Peyer's patch (tissue), 4 donors: Measurements from ENCODE around the gene TMEM121. TPM values are rescaled to one million over a fixed set of nuclear protein-coding genes. Genes with fewer than 3 reads are reported as not detected.

Experiments used
- DNase-seq, 3 donors: peaks; one replicate each; pipeline ENCODE4 v3.0.0-alpha.2; 2017 to 2019
- H3K27ac ChIP-seq, 4 donors: fragments of 200-600 bp; sonication (generic); one replicate each; pipeline ENCODE4 v1.5.1; 2016 to 2019
- H3K27me3 ChIP-seq, 2 donors: fragments of 200-600 bp; sonication (generic); one replicate each; pipeline ENCODE4 v1.5.1; 2019
- H3K36me3 ChIP-seq, 3 donors: fragments of 200-600 bp; sonication (generic); one replicate each; pipeline ENCODE4 v1.5.1; 2016 to 2019
- H3K4me1 ChIP-seq, 4 donors: fragments of 200-600 bp; sonication (generic); one replicate each; pipeline ENCODE4 v1.5.1; 2016 to 2019
- H3K4me3 ChIP-seq, 4 donors: fragments of 200-600 bp; sonication (generic); 1 replicate in 3 of 4; 2 replicates in 1 of 4; pipeline ENCODE4 v1.5.1; 2016 to 2019; ENCODE audit warnings: mild to moderate bottlenecking in 1 of 4
- H3K9me3 ChIP-seq, 4 donors: fragments of 200-600 bp; sonication (generic); one replicate each; pipeline ENCODE4 v1.5.1; 2016 to 2019; ENCODE audit warnings: mild to moderate bottlenecking in 1 of 4
- POLR2A ChIP-seq, 2 donors: fragments of 450-650 bp; IDR thresholded peaks; one replicate each; pipeline ENCODE4 v1.5.1; 2017; ENCODE audit warnings: antibody characterized with exemption in 2 of 2, mild to moderate bottlenecking in 2 of 2, moderate library complexity in 2 of 2
- total RNA-seq, 4 donors: library from RNA; depleted of rRNA; stranded (reverse); fragments of >200 nt; gene quantifications; one replicate each; pipeline ENCODE4 v1.1.0, GENCODE V29; 2016
- TF ChIP-seq, protein P1 (sequence below), 6 experiments: fragments of 450-650 bp in 4 of 6; fragments of 200-600 bp in 2 of 6; sonication (generic) in 1 of 6; IDR thresholded peaks; one replicate each; pipeline ENCODE4 v1.5.1; 2017 to 2019; ENCODE audit warnings: antibody characterized with exemption in 6 of 6, mild to moderate bottlenecking in 3 of 6, moderate library complexity in 1 of 6

Gene TMEM121
- total RNA-seq, 4 donors from 2014 or later = 0.94 to 2.5 (median 1.1) TPM; not detected in 1

DNA sequence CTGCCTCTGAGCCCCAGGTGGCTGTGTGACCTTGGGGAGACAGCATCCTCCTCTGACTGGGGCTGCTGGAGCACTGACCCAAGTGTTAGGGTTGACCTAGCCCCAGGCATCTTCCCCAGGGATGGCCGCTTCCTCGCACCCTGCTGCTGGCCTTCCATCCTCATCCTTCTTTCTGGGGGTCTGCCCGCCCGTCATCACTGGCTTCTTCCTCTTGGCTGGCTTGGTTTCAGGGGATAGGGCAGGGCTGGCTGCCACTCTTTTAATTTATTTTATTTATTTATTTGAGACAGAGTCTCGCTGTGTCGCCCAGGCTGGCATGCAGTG is 31.8 kb upstream of the TMEM121 start:
- Histone ChIP-seq H3K27ac (no peak overlapping the region), H3K36me3 (peaks cover 0 to 17% (median 0%) of the 10 kb centered on the region in 3 donors), H3K9me3 (no peaks in the 10 kb centered on the region), H3K4me3 (no peak overlapping the region), H3K27me3 (no peaks in the 10 kb centered on the region), H3K4me1 (peaks cover 0 to 10% (median 4%) of the 10 kb centered on the region in 4 donors)
- no peak for DNase-seq
- no peak for TF ChIP-seq POLR2A (IDR thresholded peaks at IDR 0.05)
- TF ChIP-seq, protein P1, sequence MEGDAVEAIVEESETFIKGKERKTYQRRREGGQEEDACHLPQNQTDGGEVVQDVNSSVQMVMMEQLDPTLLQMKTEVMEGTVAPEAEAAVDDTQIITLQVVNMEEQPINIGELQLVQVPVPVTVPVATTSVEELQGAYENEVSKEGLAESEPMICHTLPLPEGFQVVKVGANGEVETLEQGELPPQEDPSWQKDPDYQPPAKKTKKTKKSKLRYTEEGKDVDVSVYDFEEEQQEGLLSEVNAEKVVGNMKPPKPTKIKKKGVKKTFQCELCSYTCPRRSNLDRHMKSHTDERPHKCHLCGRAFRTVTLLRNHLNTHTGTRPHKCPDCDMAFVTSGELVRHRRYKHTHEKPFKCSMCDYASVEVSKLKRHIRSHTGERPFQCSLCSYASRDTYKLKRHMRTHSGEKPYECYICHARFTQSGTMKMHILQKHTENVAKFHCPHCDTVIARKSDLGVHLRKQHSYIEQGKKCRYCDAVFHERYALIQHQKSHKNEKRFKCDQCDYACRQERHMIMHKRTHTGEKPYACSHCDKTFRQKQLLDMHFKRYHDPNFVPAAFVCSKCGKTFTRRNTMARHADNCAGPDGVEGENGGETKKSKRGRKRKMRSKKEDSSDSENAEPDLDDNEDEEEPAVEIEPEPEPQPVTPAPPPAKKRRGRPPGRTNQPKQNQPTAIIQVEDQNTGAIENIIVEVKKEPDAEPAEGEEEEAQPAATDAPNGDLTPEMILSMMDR (IDR thresholded peaks at IDR 0.05) = no peak

DNA sequence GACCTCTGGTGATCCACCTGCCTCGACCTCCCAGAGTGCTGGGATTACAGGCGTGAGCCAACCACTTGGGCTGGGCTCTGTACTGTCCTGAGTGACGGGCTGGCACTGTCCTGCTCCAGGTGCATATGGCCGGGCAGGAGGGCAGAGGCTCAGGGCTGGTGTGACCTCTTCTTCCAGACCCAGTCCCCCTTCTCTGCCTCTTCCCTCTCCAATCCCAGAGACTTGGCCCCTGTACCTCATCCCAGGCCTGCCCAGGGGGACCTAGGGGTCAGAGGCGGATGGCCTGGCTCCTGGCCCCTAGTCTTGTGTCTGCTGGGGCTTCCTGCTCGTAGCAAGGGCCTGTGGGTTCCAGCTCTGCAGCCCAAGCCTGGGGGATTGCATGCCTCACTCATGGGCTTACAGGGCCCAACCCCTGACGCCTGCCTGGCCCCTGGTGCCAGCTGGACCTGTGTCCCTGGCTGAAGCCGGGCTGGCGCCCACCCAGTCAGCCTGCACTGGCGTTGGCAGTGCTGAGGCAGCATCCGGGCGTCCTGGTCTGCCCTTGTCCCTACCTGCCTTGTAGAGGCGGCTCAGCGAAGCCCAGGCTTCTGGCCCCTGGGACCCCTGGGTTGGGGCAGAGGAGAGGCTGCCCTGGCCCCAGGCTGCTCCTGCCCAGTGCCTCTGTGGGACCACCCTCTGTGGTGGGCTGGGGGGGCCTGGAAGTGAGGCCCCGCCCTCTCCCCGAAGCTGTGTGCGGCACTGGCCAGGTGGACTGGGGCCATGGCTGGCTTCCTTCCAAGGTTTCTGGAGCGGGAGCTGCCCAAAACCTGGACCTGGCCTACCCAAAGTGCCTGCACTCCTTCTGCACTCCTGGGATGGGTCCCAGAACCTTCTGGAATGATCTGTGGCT is 31.0 kb upstream of the TMEM121 start:
- peaks cover 0 to 17% (median 0%) of the 10 kb centered on the region in 3 donors for H3K36me3 ChIP-seq
- peaks cover 0 to 9% (median 4%) of the 10 kb centered on the region in 4 donors for H3K4me1 ChIP-seq
- no peaks in the 10 kb centered on the region for H3K9me3 ChIP-seq
- peak in 1 of 3 donors; percentile 45 for DNase-seq
- H3K4me3 ChIP-seq = no peak overlapping the region
- H3K27ac ChIP-seq = no peak overlapping the region
- H3K27me3 ChIP-seq = no peaks in the 10 kb centered on the region
- TF ChIP-seq, protein P1 (IDR thresholded peaks at IDR 0.05) = no peak
- TF ChIP-seq POLR2A (IDR thresholded peaks at IDR 0.05) = no peak

DNA sequence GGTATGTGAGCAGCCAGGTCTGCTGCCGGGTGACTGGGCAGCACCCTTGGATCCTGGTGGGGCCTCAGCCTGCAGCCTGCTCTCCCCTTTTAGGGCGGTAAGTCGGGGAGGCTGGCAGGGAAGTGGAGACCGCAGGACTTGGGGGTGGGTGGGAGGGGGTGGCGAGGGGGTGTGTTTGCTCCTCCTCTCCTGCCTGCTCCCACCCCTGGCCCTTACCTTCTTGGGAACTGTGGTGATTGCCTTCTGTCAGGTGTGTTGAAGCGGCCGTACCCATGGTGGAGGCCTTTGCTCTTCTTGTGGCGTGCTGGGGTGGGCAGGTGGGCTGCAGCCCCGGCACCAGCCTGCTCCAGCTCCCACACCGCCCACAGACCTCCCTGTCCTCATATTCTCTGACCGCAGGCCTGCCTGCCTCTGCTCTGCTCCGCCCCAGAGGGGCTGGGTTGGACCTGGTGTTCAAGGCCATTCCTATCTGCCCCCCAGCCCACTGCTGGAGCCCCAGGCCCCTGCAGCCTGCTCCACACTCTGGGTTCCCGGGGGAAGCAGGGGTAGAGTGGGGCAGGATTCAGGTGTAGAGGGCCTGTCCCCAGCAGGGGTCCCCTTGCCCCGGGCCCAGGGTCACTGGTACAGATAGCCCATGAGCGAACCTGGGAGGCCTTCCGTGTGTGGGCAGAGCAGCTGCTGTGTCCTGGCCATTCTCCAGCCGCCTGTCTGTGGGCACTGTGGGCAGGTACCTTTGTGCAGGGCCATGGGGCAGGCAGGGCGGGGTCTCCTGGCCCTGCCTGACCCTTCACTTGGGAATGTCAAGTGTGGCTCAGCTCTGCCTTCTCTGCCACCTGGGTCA is 30.2 kb upstream of the TMEM121 start:
- TF ChIP-seq, protein P1 (IDR thresholded peaks at IDR 0.05) = no peak
- TF ChIP-seq POLR2A (IDR thresholded peaks at IDR 0.05) = no peak
- no peak overlapping the region for H3K4me3 ChIP-seq
- no peak for DNase-seq
- peaks cover 0 to 17% (median 0%) of the 10 kb centered on the region in 3 donors for H3K36me3 ChIP-seq
- H3K4me1 ChIP-seq = peaks cover 0 to 9% (median 4%) of the 10 kb centered on the region in 4 donors
- H3K9me3 ChIP-seq = no peaks in the 10 kb centered on the region
- H3K27ac ChIP-seq = no peak overlapping the region
- no peaks in the 10 kb centered on the region for H3K27me3 ChIP-seq

DNA sequence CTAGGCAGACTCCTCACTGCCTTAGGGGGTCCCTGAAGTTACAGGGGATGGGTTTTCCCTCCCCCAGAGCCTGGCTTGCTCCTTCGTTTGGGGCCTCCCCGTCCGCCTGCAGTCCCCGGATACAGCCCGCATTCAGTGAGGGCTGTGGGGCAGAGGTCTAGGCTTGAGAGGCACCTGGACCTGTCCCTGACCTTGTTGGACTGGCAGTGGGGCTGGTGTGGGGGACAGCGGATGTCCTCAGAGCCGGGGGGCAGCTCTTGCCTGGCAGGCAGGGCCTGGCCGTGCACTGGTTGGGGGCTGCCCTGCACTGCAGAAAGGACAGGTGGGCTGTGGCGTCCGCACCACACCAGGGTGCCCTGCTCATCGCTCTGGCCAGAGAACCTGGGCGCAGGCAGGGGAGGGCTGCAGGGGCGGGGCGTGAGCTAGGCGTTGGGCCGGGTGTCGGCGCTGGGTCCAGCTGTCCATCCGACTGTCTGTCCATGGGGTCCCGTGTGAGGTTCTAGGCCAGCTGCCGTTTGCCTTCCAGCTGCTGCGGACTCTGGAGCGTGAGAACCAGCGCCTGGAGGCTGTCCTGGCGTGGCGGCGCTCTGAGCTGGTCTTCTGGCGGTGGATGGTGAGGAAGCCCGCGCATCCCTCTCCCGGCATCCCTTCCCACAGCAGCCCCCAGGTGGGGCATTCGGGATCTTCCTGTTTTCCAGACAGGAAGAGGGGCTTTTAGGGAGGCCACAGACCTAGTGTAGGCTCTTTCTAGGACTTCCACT is 29.4 kb upstream of the TMEM121 start:
- peaks cover 0 to 3% (median under 1%) of the 10 kb centered on the region in 4 donors for H3K4me1 ChIP-seq
- peaks cover 0 to 17% (median 0%) of the 10 kb centered on the region in 3 donors for H3K36me3 ChIP-seq
- no peak overlapping the region for H3K4me3 ChIP-seq
- H3K9me3 ChIP-seq = no peaks in the 10 kb centered on the region
- TF ChIP-seq POLR2A (IDR thresholded peaks at IDR 0.05) = no peak
- TF ChIP-seq, protein P1 (IDR thresholded peaks at IDR 0.05) = no peak
- DNase-seq = no peak
- H3K27me3 ChIP-seq = no peaks in the 10 kb centered on the region
- no peak overlapping the region for H3K27ac ChIP-seq
